Measurements from ENCODE around the gene RNF144B.

DNA sequence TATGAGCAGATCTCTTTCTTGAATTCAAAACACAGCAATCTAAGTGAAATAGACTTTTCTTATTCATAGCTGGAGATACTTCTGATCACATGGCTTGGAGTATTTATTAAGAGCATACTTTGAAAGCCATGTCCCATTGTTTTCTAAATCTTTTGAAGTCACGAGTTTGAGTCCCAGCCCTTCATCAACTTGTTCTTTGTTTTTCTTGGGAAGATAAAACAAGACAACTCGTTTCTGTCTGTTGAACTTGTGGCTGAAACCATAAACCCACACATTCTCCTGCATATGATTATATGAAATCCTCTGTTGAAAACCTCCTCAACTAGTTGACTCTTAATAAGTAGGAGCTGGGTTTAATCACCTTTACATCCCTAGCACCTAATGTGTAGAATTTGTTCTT lies 3.3 kb downstream of the RNF144B start:
- TF ChIP-seq CTCF (IDR thresholded peaks at IDR 0.05; ENCODE audit: insufficient read depth, low read depth, low read length) (no peak), EZH2 (IDR thresholded peaks at IDR 0.05; ENCODE audit: insufficient read depth, low read length) (no peak)

All from astrocyte (in vitro differentiated cells and primary cell).